ENCODE results near the gene FGD3.

Gene FGD3

GRCh38 chr9:92944921-92945320, 2.4 kb upstream of the FGD3 start:
- H3K9ac ChIP-seq (ENCODE audit: low read depth, low read length), result no peak overlapping the region
- H3K4me3 ChIP-seq (ENCODE audit: low read length), result no peak overlapping the region
- H3K27me3 ChIP-seq (ENCODE audit: insufficient read depth, low read length), result peaks cover 25% of the 10 kb centered on the region
- no peaks in the 10 kb centered on the region; the same call in none of the 2 replicates for H3K9me3 ChIP-seq (ENCODE audit: insufficient read depth, low read depth, low read length)
- no peaks in the 10 kb centered on the region for H3K4me1 ChIP-seq (ENCODE audit: insufficient read depth, low read length)
- no peaks in the 10 kb centered on the region for H3K36me3 ChIP-seq (ENCODE audit: insufficient read depth, low read depth, low read length)
- no peak overlapping the region for H3K27ac ChIP-seq (ENCODE audit: low read length)

GRCh38 chr9:92945796-92946195, 1.5 kb upstream of the FGD3 start:
- Histone ChIP-seq H3K9ac (ENCODE audit: low read depth, low read length) (no peak overlapping the region), H3K27ac (ENCODE audit: low read length) (no peak overlapping the region), H3K9me3 (ENCODE audit: insufficient read depth, low read depth, low read length) (no peaks in the 10 kb centered on the region; the same call in none of the 2 replicates), H3K4me1 (ENCODE audit: insufficient read depth, low read length) (no peaks in the 10 kb centered on the region), H3K27me3 (ENCODE audit: insufficient read depth, low read length) (peaks cover 25% of the 10 kb centered on the region), H3K36me3 (ENCODE audit: insufficient read depth, low read depth, low read length) (no peaks in the 10 kb centered on the region), H3K4me3 (ENCODE audit: low read length) (no peak overlapping the region)

- Histone ChIP-seq H3K9ac (ENCODE audit: low read depth, low read length) (peak overlapping the region; percentile 63; the same call in 1 of the 2 replicates), H3K4me1 (ENCODE audit: insufficient read depth, low read length) (no peaks in the 10 kb centered on the region), H3K4me3 (ENCODE audit: low read length) (peak overlapping the region; percentile 71; the same call in 1 of the 2 replicates), H3K9me3 (ENCODE audit: insufficient read depth, low read depth, low read length) (no peaks in the 10 kb centered on the region; the same call in none of the 2 replicates), H3K36me3 (ENCODE audit: insufficient read depth, low read depth, low read length) (no peaks in the 10 kb centered on the region), H3K27ac (ENCODE audit: low read length) (no peak overlapping the region), H3K27me3 (ENCODE audit: insufficient read depth, low read length) (peaks cover 25% of the 10 kb centered on the region)
Measured at GRCh38 chr9:92948038-92948534, 763 bp downstream of the FGD3 start.

GRCh38 chr9:92948632-92949031, 1.3 kb downstream of the FGD3 start:
- no peaks in the 10 kb centered on the region for H3K4me1 ChIP-seq (ENCODE audit: insufficient read depth, low read length)
- H3K4me3 ChIP-seq (ENCODE audit: low read length), result no peak overlapping the region
- peaks cover 25% of the 10 kb centered on the region for H3K27me3 ChIP-seq (ENCODE audit: insufficient read depth, low read length)
- H3K9ac ChIP-seq (ENCODE audit: low read depth, low read length), result no peak overlapping the region
- H3K36me3 ChIP-seq (ENCODE audit: insufficient read depth, low read depth, low read length), result no peaks in the 10 kb centered on the region
- no peaks in the 10 kb centered on the region; the same call in none of the 2 replicates for H3K9me3 ChIP-seq (ENCODE audit: insufficient read depth, low read depth, low read length)
- no peak overlapping the region for H3K27ac ChIP-seq (ENCODE audit: low read length)

GRCh38 chr9:92949266-92949982, 2.1 kb downstream of the FGD3 start:
- no peaks in the 10 kb centered on the region for H3K4me1 ChIP-seq (ENCODE audit: insufficient read depth, low read length)

GRCh38 chr9:92950359-92950955, 3.1 kb downstream of the FGD3 start:
- no peaks in the 10 kb centered on the region for H3K4me1 ChIP-seq (ENCODE audit: insufficient read depth, low read length)
- H3K9ac ChIP-seq (ENCODE audit: low read depth, low read length), result no peak overlapping the region
- H3K27ac ChIP-seq (ENCODE audit: low read length), result no peak overlapping the region
- H3K4me3 ChIP-seq (ENCODE audit: low read length), result no peak overlapping the region
- H3K36me3 ChIP-seq (ENCODE audit: insufficient read depth, low read depth, low read length), result no peaks in the 10 kb centered on the region
- no peaks in the 10 kb centered on the region; the same call in none of the 2 replicates for H3K9me3 ChIP-seq (ENCODE audit: insufficient read depth, low read depth, low read length)
- H3K27me3 ChIP-seq (ENCODE audit: insufficient read depth, low read length), result peaks cover 25% of the 10 kb centered on the region

More at GRCh38 chr9:92949266-92949982, 2.1 kb downstream of the FGD3 start:
- H3K36me3 ChIP-seq (ENCODE audit: insufficient read depth, low read depth, low read length), result no peaks in the 10 kb centered on the region
- H3K27me3 ChIP-seq (ENCODE audit: insufficient read depth, low read length), result peaks cover 25% of the 10 kb centered on the region
- no peak overlapping the region for H3K9ac ChIP-seq (ENCODE audit: low read depth, low read length)
- no peaks in the 10 kb centered on the region; the same call in none of the 2 replicates for H3K9me3 ChIP-seq (ENCODE audit: insufficient read depth, low read depth, low read length)
- no peak overlapping the region for H3K4me3 ChIP-seq (ENCODE audit: low read length)
- no peak overlapping the region for H3K27ac ChIP-seq (ENCODE audit: low read length)

GRCh38 chr9:92952906-92953610, 5.7 kb downstream of the FGD3 start:
- Histone ChIP-seq H3K9ac (ENCODE audit: low read depth, low read length) (no peak overlapping the region), H3K9me3 (ENCODE audit: insufficient read depth, low read depth, low read length) (no peaks in the 10 kb centered on the region), H3K27me3 (ENCODE audit: insufficient read depth, low read length) (peaks cover 11% of the 10 kb centered on the region), H3K36me3 (ENCODE audit: insufficient read depth, low read depth, low read length) (no peaks in the 10 kb centered on the region), H3K4me1 (ENCODE audit: insufficient read depth, low read length) (no peaks in the 10 kb centered on the region), H3K4me3 (ENCODE audit: low read length) (no peak overlapping the region), H3K27ac (ENCODE audit: low read length) (no peak overlapping the region)

- H3K9ac ChIP-seq (ENCODE audit: low read depth, low read length), result no peak overlapping the region
- no peaks in the 10 kb centered on the region for H3K27me3 ChIP-seq (ENCODE audit: insufficient read depth, low read length)
- H3K4me3 ChIP-seq (ENCODE audit: low read length), result no peak overlapping the region
- H3K36me3 ChIP-seq (ENCODE audit: insufficient read depth, low read depth, low read length), result no peaks in the 10 kb centered on the region
- H3K4me1 ChIP-seq (ENCODE audit: insufficient read depth, low read length), result no peaks in the 10 kb centered on the region
- H3K9me3 ChIP-seq (ENCODE audit: insufficient read depth, low read depth, low read length), result no peaks in the 10 kb centered on the region
- H3K27ac ChIP-seq (ENCODE audit: low read length), result no peak overlapping the region
Measured at GRCh38 chr9:92954049-92954861, 6.9 kb downstream of the FGD3 start.

- Histone ChIP-seq H3K4me1 (ENCODE audit: insufficient read depth, low read length) (no peaks in the 10 kb centered on the region), H3K4me3 (ENCODE audit: low read length) (no peak overlapping the region), H3K9ac (ENCODE audit: low read depth, low read length) (no peak overlapping the region), H3K27me3 (ENCODE audit: insufficient read depth, low read length) (no peaks in the 10 kb centered on the region), H3K36me3 (ENCODE audit: insufficient read depth, low read depth, low read length) (no peaks in the 10 kb centered on the region), H3K27ac (ENCODE audit: low read length) (no peak overlapping the region), H3K9me3 (ENCODE audit: insufficient read depth, low read depth, low read length) (no peaks in the 10 kb centered on the region)
Measured at GRCh38 chr9:92954886-92955285, 7.6 kb downstream of the FGD3 start.

GRCh38 chr9:92960561-92961290, 13.4 kb downstream of the FGD3 start:
- Histone ChIP-seq H3K27me3 (ENCODE audit: insufficient read depth, low read length) (no peaks in the 10 kb centered on the region), H3K9ac (ENCODE audit: low read depth, low read length) (no peak overlapping the region), H3K27ac (ENCODE audit: low read length) (no peak overlapping the region), H3K36me3 (ENCODE audit: insufficient read depth, low read depth, low read length) (no peaks in the 10 kb centered on the region), H3K9me3 (ENCODE audit: insufficient read depth, low read depth, low read length) (no peaks in the 10 kb centered on the region), H3K4me1 (ENCODE audit: insufficient read depth, low read length) (no peaks in the 10 kb centered on the region), H3K4me3 (ENCODE audit: low read length) (no peak overlapping the region)
